SK-N-SH treated with all-trans-retinoic acid at 6 μM for 48 hours (cell line): ENCODE results near the gene ADAMTS2.

Source experiments
- ARNTL ChIP-seq: fragments of 450-650 bp; formaldehyde crosslinking; IDR thresholded peaks from 2 replicates; pipeline ENCODE4 v1.5.0; 2020; ENCODE audit warnings: low read depth, mild to moderate bottlenecking, moderate library complexity, borderline replicate concordance
- CREB5 ChIP-seq: fragments of 250-450 bp; sonication (Bioruptor Pico); IDR thresholded peaks from 2 replicates; pipeline ENCODE4 v1.5.1; 2020; ENCODE audit warnings: low read depth, mild to moderate bottlenecking, moderate library complexity
- CSDC2 ChIP-seq: fragments of 250-450 bp; sonication (Bioruptor Pico); IDR thresholded peaks from 2 replicates; pipeline ENCODE4 v1.5.0; 2020; ENCODE audit warnings: mild to moderate bottlenecking, moderate library complexity
- OSR1 ChIP-seq: fragments of 250-450 bp; sonication (Bioruptor Pico); IDR thresholded peaks from 2 replicates; pipeline ENCODE4 v1.8.0; 2022; ENCODE audit warnings: moderate library complexity, mild to moderate bottlenecking, inconsistent platforms
- PATZ1 ChIP-seq: fragments of 250-450 bp; sonication (Bioruptor Pico); IDR thresholded peaks from 2 replicates; pipeline ENCODE4 v1.8.0; 2020; ENCODE audit warnings: mild to moderate bottlenecking, moderate library complexity, borderline replicate concordance
- RARB ChIP-seq: fragments of 250-450 bp; sonication (Bioruptor Pico); IDR thresholded peaks from 2 replicates; pipeline ENCODE4 v1.8.0; 2021; ENCODE audit warnings: mild to moderate bottlenecking, moderate library complexity
- TOX ChIP-seq: fragments of 250-450 bp; sonication (Bioruptor Pico); IDR thresholded peaks from 2 replicates; pipeline ENCODE4 v1.8.0; 2021; ENCODE audit warnings: mild to moderate bottlenecking, moderate library complexity, borderline replicate concordance
- TSHZ2 ChIP-seq: fragments of 250-450 bp; sonication (Bioruptor Pico); IDR thresholded peaks from 2 replicates; pipeline ENCODE4 v1.5.0; 2020; ENCODE audit warnings: mild to moderate bottlenecking, moderate library complexity
- ZC3H10 ChIP-seq: fragments of 250-450 bp; sonication (Bioruptor Pico); IDR thresholded peaks from 2 replicates; pipeline ENCODE4 v1.5.1; 2021; ENCODE audit warnings: mild to moderate bottlenecking, moderate library complexity
- ZFP30 ChIP-seq: fragments of 450-650 bp; formaldehyde crosslinking; IDR thresholded peaks from 2 replicates; pipeline ENCODE4 v1.5.0; 2022; ENCODE audit warnings: mild to moderate bottlenecking, moderate library complexity
- ZNF70 ChIP-seq: fragments of 450-650 bp; formaldehyde crosslinking; IDR thresholded peaks from 2 replicates; pipeline ENCODE4 v1.5.0; 2020; ENCODE audit warnings: mild to moderate bottlenecking, moderate library complexity

DNA sequence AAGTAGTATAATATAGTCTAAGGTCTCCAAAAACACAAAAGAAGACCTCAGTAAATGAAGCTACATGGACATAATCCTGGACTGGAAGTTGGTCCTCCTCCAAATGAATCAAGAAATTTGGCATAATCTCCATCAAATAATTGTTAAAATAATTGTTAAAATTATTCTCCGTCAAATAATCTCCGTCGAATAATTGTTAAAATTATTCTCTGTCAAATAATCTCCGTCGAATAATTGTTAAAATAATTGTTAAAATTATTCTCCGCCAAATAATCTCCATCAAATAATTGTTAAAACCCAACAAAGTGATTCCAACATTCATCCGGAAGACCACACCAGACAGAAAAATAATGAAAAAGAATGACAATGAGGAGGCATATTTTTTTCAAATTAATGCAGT lies 130.6 kb downstream of the ADAMTS2 start:
- TF ChIP-seq ARNTL = no peak
- TF ChIP-seq TSHZ2 (CRISPR knock-in tag) = no peak
- TF ChIP-seq OSR1 = no peak
- TF ChIP-seq CSDC2 (CRISPR knock-in tag) = no peak
- TF ChIP-seq CREB5 (CRISPR knock-in tag) = no peak
- TF ChIP-seq TOX (CRISPR knock-in tag) = no peak
- no peak for TF ChIP-seq RARB (CRISPR knock-in tag)
- no peak for TF ChIP-seq PATZ1 (CRISPR knock-in tag)
- TF ChIP-seq ZFP30 (CRISPR knock-in tag) = no peak
- TF ChIP-seq ZC3H10 (CRISPR knock-in tag) = no peak
- TF ChIP-seq ZNF70 (CRISPR knock-in tag) = no peak
